Measurements from ENCODE around the gene HNF1A.

HNF1A gene

GRCh38 chr12:121050725-121051124, 72.4 kb downstream of the HNF1A start:
- DNase-seq (no peak), ATAC-seq (no peak)

All from stimulated activated naive CD8-positive, alpha-beta T cell treated with anti-CD3 and anti-CD28 coated beads, Interleukin-15, Interleukin-2, amounts not matched to agents 100 U/mL and 50 U/mL, for 24 hours (primary cell).